GM23248 (cell line): ENCODE data around the gene SOBP.

Source experiments
- EZH2 ChIP-seq: fragments of 200-600 bp; sonication (generic); IDR thresholded peaks from 2 replicates; pipeline ENCODE4 v1.6.1; 2018; ENCODE audit warnings: antibody characterized with exemption, mild to moderate bottlenecking; ENCODE audit not compliant: insufficient read depth, poor library complexity, severe bottlenecking
- EZH2phosphoT487 ChIP-seq: fragments of 200-600 bp; sonication (generic); IDR thresholded peaks from 2 replicates; pipeline ENCODE4 v1.6.1; 2018; ENCODE audit warnings: antibody characterized with exemption, moderate library complexity, mild to moderate bottlenecking, low read depth; ENCODE audit not compliant: insufficient read depth

DNA sequence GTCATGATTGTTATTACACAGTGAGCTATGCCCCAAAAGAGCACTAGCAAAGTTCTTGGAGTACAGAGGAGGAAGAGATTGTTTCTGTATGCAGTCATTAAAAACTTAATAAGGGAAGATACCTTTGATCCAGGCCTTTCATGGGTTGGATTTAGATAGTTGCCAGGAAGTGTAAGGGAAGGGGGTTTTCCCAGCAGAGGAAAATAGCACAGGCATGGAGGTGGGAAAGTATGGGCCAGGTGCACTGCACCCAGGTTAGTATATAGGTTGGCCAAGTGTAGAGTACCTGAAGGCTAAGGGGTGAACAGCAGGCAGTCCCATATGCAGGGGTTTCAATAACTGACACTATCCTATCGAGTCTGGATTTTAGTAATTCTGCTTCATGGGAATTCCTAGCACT lies 101.4 kb downstream of the SOBP start:
- TF ChIP-seq EZH2 (no peak), EZH2phosphoT487 (no peak)
